Measurements from ENCODE around the gene PRL.

The PRL gene

GRCh38 chr6:22290045-22290444 is 6.8 kb downstream of the PRL start:
- no peak for DNase-seq

- no peak for DNase-seq
Observed at GRCh38 chr6:22288721-22289120, 8.1 kb downstream of the PRL start.

- no peak for DNase-seq
Observed at GRCh38 chr6:22284666-22285065, 12.2 kb downstream of the PRL start.

- no peak for DNase-seq
Observed at GRCh38 chr6:22281341-22282085, 15.3 kb downstream of the PRL start.

- no peak for DNase-seq
Observed at GRCh38 chr6:22279427-22279826, 17.4 kb downstream of the PRL start.

GRCh38 chr6:22271081-22271480 is 25.8 kb downstream of the PRL start:
- no peak for DNase-seq

GRCh38 chr6:22263748-22264147 is 33.1 kb downstream of the PRL start:
- DNase-seq: no peak

- no peak for DNase-seq
Observed at GRCh38 chr6:22254886-22255285, 42.0 kb downstream of the PRL start.

- no peak for DNase-seq
Observed at GRCh38 chr6:22253955-22254655, 42.7 kb downstream of the PRL start.

GRCh38 chr6:22251348-22251747 is 45.5 kb downstream of the PRL start:
- DNase-seq: no peak

GRCh38 chr6:22250486-22250885 is 46.4 kb downstream of the PRL start:
- no peak for DNase-seq

GRCh38 chr6:22249711-22250350 is 47.0 kb downstream of the PRL start:
- DNase-seq: no peak

GRCh38 chr6:22248513-22249308 is 48.1 kb downstream of the PRL start:
- DNase-seq: no peak

GRCh38 chr6:22247916-22248482 is 48.8 kb downstream of the PRL start:
- DNase-seq: no peak

- no peak for DNase-seq
Observed at GRCh38 chr6:22240025-22240424, 56.8 kb downstream of the PRL start.

- DNase-seq: no peak
Observed at GRCh38 chr6:22239261-22239921, 57.4 kb downstream of the PRL start.

GRCh38 chr6:22238861-22239260 is 58.0 kb downstream of the PRL start:
- no peak for DNase-seq

- DNase-seq: no peak
Observed at GRCh38 chr6:22237526-22237925, 59.3 kb downstream of the PRL start.
